T-helper 1 cell treated with Interleukin-12 subunit alpha and Interleukin-12 subunit beta and Interleukin-4 antibody, amounts not matched to agents 30 μg/mL and 1 μg/mL, for 36 hours (primary cell): ENCODE results near the gene PLCL2.

Source experiments
- H3K27ac Mint-ChIP-seq: one replicate; pipeline ENCODE4 v1.8.0; 2021; ENCODE audit warnings: mild to moderate bottlenecking, mixed read lengths
- H3K27me3 Mint-ChIP-seq: one replicate; pipeline ENCODE4 v1.8.0; 2021; ENCODE audit warnings: low read depth, mixed read lengths
- H3K36me3 Mint-ChIP-seq: one replicate; pipeline ENCODE4 v1.8.0; 2021; ENCODE audit warnings: low read depth, mixed read lengths
- H3K4me1 Mint-ChIP-seq: one replicate; pipeline ENCODE4 v1.8.0; 2021; ENCODE audit warnings: low read depth, mixed read lengths
- H3K4me3 Mint-ChIP-seq: one replicate; pipeline ENCODE4 v1.8.0; 2021; ENCODE audit warnings: mild to moderate bottlenecking, moderate library complexity, mixed read lengths
- H3K9me3 Mint-ChIP-seq: one replicate; pipeline ENCODE4 v1.8.0; 2021; ENCODE audit warnings: mixed read lengths

PLCL2 gene

GRCh38 chr3:16849229-16849628 lies 35.5 kb upstream of the PLCL2 start:
- peak overlapping the region; percentile 39 for H3K4me3 Mint-ChIP-seq
- no peaks in the 10 kb centered on the region for H3K9me3 Mint-ChIP-seq
- peaks cover 2% of the 10 kb centered on the region for H3K27me3 Mint-ChIP-seq
- H3K27ac Mint-ChIP-seq = peak overlapping the region; percentile 34
- H3K36me3 Mint-ChIP-seq = peaks cover 2% of the 10 kb centered on the region
- peaks cover 31% of the 10 kb centered on the region for H3K4me1 Mint-ChIP-seq

GRCh38 chr3:16849795-16850194 lies 35.0 kb upstream of the PLCL2 start:
- H3K36me3 Mint-ChIP-seq = peaks cover 2% of the 10 kb centered on the region
- H3K9me3 Mint-ChIP-seq = no peaks in the 10 kb centered on the region
- peaks cover 31% of the 10 kb centered on the region for H3K4me1 Mint-ChIP-seq
- H3K27me3 Mint-ChIP-seq = peaks cover 7% of the 10 kb centered on the region
- no peak overlapping the region for H3K27ac Mint-ChIP-seq
- H3K4me3 Mint-ChIP-seq = peak overlapping the region; percentile 39

- no peak overlapping the region for H3K4me3 Mint-ChIP-seq
- no peaks in the 10 kb centered on the region for H3K9me3 Mint-ChIP-seq
- peaks cover 31% of the 10 kb centered on the region for H3K27me3 Mint-ChIP-seq
- no peaks in the 10 kb centered on the region for H3K36me3 Mint-ChIP-seq
- no peak overlapping the region for H3K27ac Mint-ChIP-seq
- H3K4me1 Mint-ChIP-seq = no peaks in the 10 kb centered on the region
Observed at GRCh38 chr3:16855497-16855896, 29.3 kb upstream of the PLCL2 start.

GRCh38 chr3:16860234-16860633 lies 24.5 kb upstream of the PLCL2 start:
- Mint-ChIP-seq H3K27ac (no peak overlapping the region), H3K4me1 (no peaks in the 10 kb centered on the region), H3K36me3 (no peaks in the 10 kb centered on the region), H3K9me3 (no peaks in the 10 kb centered on the region), H3K27me3 (peaks cover 30% of the 10 kb centered on the region), H3K4me3 (no peak overlapping the region)

- no peak overlapping the region for H3K27ac Mint-ChIP-seq
- peaks cover 34% of the 10 kb centered on the region for H3K27me3 Mint-ChIP-seq
- peaks cover 2% of the 10 kb centered on the region for H3K4me1 Mint-ChIP-seq
- H3K9me3 Mint-ChIP-seq = no peaks in the 10 kb centered on the region
- no peak overlapping the region for H3K4me3 Mint-ChIP-seq
- no peaks in the 10 kb centered on the region for H3K36me3 Mint-ChIP-seq
Observed at GRCh38 chr3:16861432-16861831, 23.3 kb upstream of the PLCL2 start.

GRCh38 chr3:16864610-16865313 lies 20.0 kb upstream of the PLCL2 start:
- H3K36me3 Mint-ChIP-seq = no peaks in the 10 kb centered on the region
- H3K4me1 Mint-ChIP-seq = peaks cover 7% of the 10 kb centered on the region
- no peak overlapping the region for H3K4me3 Mint-ChIP-seq
- H3K9me3 Mint-ChIP-seq = no peaks in the 10 kb centered on the region
- peaks cover 37% of the 10 kb centered on the region for H3K27me3 Mint-ChIP-seq
- no peak overlapping the region for H3K27ac Mint-ChIP-seq

- H3K27ac Mint-ChIP-seq = no peak overlapping the region
- H3K36me3 Mint-ChIP-seq = no peaks in the 10 kb centered on the region
- no peaks in the 10 kb centered on the region for H3K9me3 Mint-ChIP-seq
- H3K27me3 Mint-ChIP-seq = peaks cover 34% of the 10 kb centered on the region
- H3K4me3 Mint-ChIP-seq = no peak overlapping the region
- H3K4me1 Mint-ChIP-seq = peaks cover 7% of the 10 kb centered on the region
Observed at GRCh38 chr3:16865335-16865734, 19.4 kb upstream of the PLCL2 start.

GRCh38 chr3:16866571-16866970 lies 18.2 kb upstream of the PLCL2 start:
- H3K27me3 Mint-ChIP-seq = peaks cover 34% of the 10 kb centered on the region

GRCh38 chr3:16868513-16868912 lies 16.2 kb upstream of the PLCL2 start:
- no peak overlapping the region for H3K27ac Mint-ChIP-seq
- no peak overlapping the region for H3K4me3 Mint-ChIP-seq

More at GRCh38 chr3:16866571-16866970, 18.2 kb upstream of the PLCL2 start:
- Mint-ChIP-seq H3K4me3 (no peak overlapping the region), H3K4me1 (peaks cover 7% of the 10 kb centered on the region), H3K27ac (no peak overlapping the region), H3K36me3 (no peaks in the 10 kb centered on the region), H3K9me3 (no peaks in the 10 kb centered on the region)

GRCh38 chr3:16869261-16870005 lies 15.3 kb upstream of the PLCL2 start:
- no peaks in the 10 kb centered on the region for H3K36me3 Mint-ChIP-seq
- H3K27ac Mint-ChIP-seq = no peak overlapping the region
- H3K27me3 Mint-ChIP-seq = peaks cover 61% of the 10 kb centered on the region
- peaks cover 7% of the 10 kb centered on the region for H3K4me1 Mint-ChIP-seq
- no peak overlapping the region for H3K4me3 Mint-ChIP-seq
- no peaks in the 10 kb centered on the region for H3K9me3 Mint-ChIP-seq

More at GRCh38 chr3:16868513-16868912, 16.2 kb upstream of the PLCL2 start:
- Mint-ChIP-seq H3K27me3 (peaks cover 52% of the 10 kb centered on the region), H3K4me1 (peaks cover 7% of the 10 kb centered on the region), H3K9me3 (no peaks in the 10 kb centered on the region), H3K36me3 (no peaks in the 10 kb centered on the region)

GRCh38 chr3:16871915-16872842 lies 12.6 kb upstream of the PLCL2 start:
- no peak overlapping the region for H3K4me3 Mint-ChIP-seq
- H3K27ac Mint-ChIP-seq = no peak overlapping the region
- peaks cover under 1% of the 10 kb centered on the region for H3K4me1 Mint-ChIP-seq
- no peaks in the 10 kb centered on the region for H3K36me3 Mint-ChIP-seq
- H3K9me3 Mint-ChIP-seq = no peaks in the 10 kb centered on the region
- peaks cover 45% of the 10 kb centered on the region for H3K27me3 Mint-ChIP-seq

GRCh38 chr3:16873872-16874271 lies 10.9 kb upstream of the PLCL2 start:
- H3K4me3 Mint-ChIP-seq = no peak overlapping the region
- H3K9me3 Mint-ChIP-seq = no peaks in the 10 kb centered on the region
- H3K27ac Mint-ChIP-seq = no peak overlapping the region
- H3K4me1 Mint-ChIP-seq = no peaks in the 10 kb centered on the region
- peaks cover 2% of the 10 kb centered on the region for H3K36me3 Mint-ChIP-seq
- H3K27me3 Mint-ChIP-seq = peaks cover 44% of the 10 kb centered on the region

GRCh38 chr3:16875876-16876550 lies 8.7 kb upstream of the PLCL2 start:
- H3K4me1 Mint-ChIP-seq = no peaks in the 10 kb centered on the region
- H3K4me3 Mint-ChIP-seq = no peak overlapping the region

GRCh38 chr3:16877505-16877904 lies 7.2 kb upstream of the PLCL2 start:
- Mint-ChIP-seq H3K4me3 (no peak overlapping the region), H3K4me1 (no peaks in the 10 kb centered on the region), H3K36me3 (peaks cover 2% of the 10 kb centered on the region), H3K27me3 (peaks cover 49% of the 10 kb centered on the region), H3K9me3 (no peaks in the 10 kb centered on the region), H3K27ac (no peak overlapping the region)

More at GRCh38 chr3:16875876-16876550, 8.7 kb upstream of the PLCL2 start:
- Mint-ChIP-seq H3K27me3 (peaks cover 54% of the 10 kb centered on the region), H3K27ac (no peak overlapping the region), H3K36me3 (peaks cover 2% of the 10 kb centered on the region), H3K9me3 (no peaks in the 10 kb centered on the region)
